Endothelial cell of umbilical vein (primary cell): Measurements from ENCODE around the gene URM1.

Experiments
- EZH2 ChIP-seq: IDR thresholded peaks from 2 replicates; pipeline ENCODE4 v1.6.1; 2012; ENCODE audit warnings: borderline replicate concordance, low read depth, mild to moderate bottlenecking, moderate library complexity, low read length, inconsistent platforms; ENCODE audit not compliant: severe bottlenecking
- POLR2A ChIP-seq: IDR thresholded peaks from 2 replicates; pipeline ENCODE4 v1.6.1; 2012; ENCODE audit warnings: low read depth, mild to moderate bottlenecking, control low read depth, low read length
- POLR2AphosphoS5 ChIP-seq: IDR thresholded peaks from 2 replicates; pipeline ENCODE4 v1.6.1; 2012; ENCODE audit warnings: low read depth, mild to moderate bottlenecking, control low read depth, low read length, moderate library complexity; ENCODE audit not compliant: insufficient read depth
- TF ChIP-seq, protein P1 (sequence below), 2 donors: IDR thresholded peaks; 1 replicate in 1 of 2; 2 replicates in 1 of 2; pipeline ENCODE4 v1.5.1; 2011; ENCODE audit warnings: low read length in 2 of 2, mild to moderate bottlenecking in 2 of 2, moderate library complexity in 2 of 2, control low read depth in 1 of 2, inconsistent platforms in 1 of 2, low read depth in 1 of 2; ENCODE audit not compliant: insufficient read depth in 1 of 2; ENCODE audit errors: extremely low read depth in 1 of 2

DNA sequence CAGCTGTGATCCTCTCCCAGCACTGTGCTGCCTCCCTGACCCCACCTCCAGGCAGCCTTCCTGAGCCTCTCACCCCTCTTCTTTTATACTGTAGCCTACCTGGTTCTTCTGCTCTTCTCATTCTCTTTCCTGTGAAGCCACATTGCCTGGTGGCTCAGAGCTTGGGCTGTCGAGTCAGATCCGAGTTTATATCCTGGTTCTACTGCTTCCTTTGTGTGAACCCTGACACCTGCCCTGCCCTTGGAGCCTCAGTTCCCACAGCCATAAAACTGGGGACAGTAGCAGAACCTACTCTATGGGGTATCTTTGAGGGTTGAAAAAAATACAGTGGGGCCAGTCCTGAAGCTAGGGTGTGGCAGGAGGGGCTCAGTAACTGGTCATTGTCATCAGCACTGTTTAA lies 22.0 kb upstream of the URM1 start:
- TF ChIP-seq POLR2AphosphoS5 (no peak), POLR2A (no peak), EZH2 (no peak)
- TF ChIP-seq, protein P1, sequence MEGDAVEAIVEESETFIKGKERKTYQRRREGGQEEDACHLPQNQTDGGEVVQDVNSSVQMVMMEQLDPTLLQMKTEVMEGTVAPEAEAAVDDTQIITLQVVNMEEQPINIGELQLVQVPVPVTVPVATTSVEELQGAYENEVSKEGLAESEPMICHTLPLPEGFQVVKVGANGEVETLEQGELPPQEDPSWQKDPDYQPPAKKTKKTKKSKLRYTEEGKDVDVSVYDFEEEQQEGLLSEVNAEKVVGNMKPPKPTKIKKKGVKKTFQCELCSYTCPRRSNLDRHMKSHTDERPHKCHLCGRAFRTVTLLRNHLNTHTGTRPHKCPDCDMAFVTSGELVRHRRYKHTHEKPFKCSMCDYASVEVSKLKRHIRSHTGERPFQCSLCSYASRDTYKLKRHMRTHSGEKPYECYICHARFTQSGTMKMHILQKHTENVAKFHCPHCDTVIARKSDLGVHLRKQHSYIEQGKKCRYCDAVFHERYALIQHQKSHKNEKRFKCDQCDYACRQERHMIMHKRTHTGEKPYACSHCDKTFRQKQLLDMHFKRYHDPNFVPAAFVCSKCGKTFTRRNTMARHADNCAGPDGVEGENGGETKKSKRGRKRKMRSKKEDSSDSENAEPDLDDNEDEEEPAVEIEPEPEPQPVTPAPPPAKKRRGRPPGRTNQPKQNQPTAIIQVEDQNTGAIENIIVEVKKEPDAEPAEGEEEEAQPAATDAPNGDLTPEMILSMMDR (IDR thresholded peaks at IDR 0.05; ENCODE audit: extremely low read depth in 1 of 2, insufficient read depth in 1 of 2, low read depth in 1 of 2, low read length in 2 of 2) = no peak
